ENCODE data around the gene TCOF1. TPM values are rescaled to one million over a fixed set of nuclear protein-coding genes. Genes with fewer than 3 reads are reported as not detected.

The TCOF1 gene
- total and polyA plus RNA-seq, 2 donors from 2014 or later = 12.2 to 23.5 TPM

DNA sequence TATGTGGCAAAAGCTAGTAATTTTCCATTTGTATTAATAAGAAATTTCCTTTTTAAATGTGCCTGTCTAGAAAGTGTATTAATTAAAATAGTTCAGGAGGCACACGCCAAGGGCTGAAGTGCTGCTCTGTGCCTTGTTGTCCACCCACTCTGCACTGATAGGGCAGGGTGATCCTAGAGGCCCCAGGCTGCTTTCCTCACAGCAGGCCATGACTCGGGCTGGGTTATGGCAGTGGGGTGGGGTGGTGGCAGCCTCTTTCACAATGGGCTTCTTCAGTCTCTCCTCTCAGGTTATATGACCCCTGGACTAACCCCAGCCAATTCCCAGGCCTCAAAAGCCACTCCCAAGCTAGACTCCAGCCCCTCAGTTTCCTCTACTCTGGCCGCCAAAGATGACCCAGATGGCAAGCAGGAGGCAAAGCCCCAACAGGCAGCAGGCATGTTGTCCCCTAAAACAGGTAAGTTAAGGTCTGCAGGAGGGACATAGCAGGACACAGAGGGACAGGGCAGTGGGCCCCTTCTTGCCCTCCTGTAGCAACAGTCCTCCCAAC is 35.7 kb downstream of the TCOF1 start:
- TF ChIP-seq, protein P1, sequence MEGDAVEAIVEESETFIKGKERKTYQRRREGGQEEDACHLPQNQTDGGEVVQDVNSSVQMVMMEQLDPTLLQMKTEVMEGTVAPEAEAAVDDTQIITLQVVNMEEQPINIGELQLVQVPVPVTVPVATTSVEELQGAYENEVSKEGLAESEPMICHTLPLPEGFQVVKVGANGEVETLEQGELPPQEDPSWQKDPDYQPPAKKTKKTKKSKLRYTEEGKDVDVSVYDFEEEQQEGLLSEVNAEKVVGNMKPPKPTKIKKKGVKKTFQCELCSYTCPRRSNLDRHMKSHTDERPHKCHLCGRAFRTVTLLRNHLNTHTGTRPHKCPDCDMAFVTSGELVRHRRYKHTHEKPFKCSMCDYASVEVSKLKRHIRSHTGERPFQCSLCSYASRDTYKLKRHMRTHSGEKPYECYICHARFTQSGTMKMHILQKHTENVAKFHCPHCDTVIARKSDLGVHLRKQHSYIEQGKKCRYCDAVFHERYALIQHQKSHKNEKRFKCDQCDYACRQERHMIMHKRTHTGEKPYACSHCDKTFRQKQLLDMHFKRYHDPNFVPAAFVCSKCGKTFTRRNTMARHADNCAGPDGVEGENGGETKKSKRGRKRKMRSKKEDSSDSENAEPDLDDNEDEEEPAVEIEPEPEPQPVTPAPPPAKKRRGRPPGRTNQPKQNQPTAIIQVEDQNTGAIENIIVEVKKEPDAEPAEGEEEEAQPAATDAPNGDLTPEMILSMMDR (IDR thresholded peaks at IDR 0.05; ENCODE audit: borderline replicate concordance, extremely low read depth, insufficient read depth) = no peak
- DNase-seq (no peak), FAIRE-seq (no peak)
- Histone ChIP-seq H3K27me3 (ENCODE audit: control insufficient read depth, insufficient read depth, low read length) (no peaks in the 10 kb centered on the region), H3K4me1 (ENCODE audit: control insufficient read depth in 2 of 3, insufficient read depth in 2 of 3, low read depth in 1 of 3, low read length in 3 of 3) (no peaks in the 10 kb centered on the region), H3K9ac (ENCODE audit: low read length in 3 of 3) (no peak overlapping the region), H3K4me3 (ENCODE audit: low read length in 3 of 3) (no peak overlapping the region), H3K9me3 (ENCODE audit: control insufficient read depth in 2 of 3, insufficient read depth in 1 of 3, low read length in 3 of 3) (no peaks in the 10 kb centered on the region), H3K27ac (ENCODE audit: low read depth in 2 of 2, low read length in 2 of 2) (no peak overlapping the region), H3K36me3 (ENCODE audit: control insufficient read depth in 2 of 3, insufficient read depth in 3 of 3, low read length in 3 of 3) (peaks cover 0 to 30% (median 24%) of the 10 kb centered on the region in 3 donors)
- intact Hi-C loops (cut with DNase I) = no loop called here

DNA sequence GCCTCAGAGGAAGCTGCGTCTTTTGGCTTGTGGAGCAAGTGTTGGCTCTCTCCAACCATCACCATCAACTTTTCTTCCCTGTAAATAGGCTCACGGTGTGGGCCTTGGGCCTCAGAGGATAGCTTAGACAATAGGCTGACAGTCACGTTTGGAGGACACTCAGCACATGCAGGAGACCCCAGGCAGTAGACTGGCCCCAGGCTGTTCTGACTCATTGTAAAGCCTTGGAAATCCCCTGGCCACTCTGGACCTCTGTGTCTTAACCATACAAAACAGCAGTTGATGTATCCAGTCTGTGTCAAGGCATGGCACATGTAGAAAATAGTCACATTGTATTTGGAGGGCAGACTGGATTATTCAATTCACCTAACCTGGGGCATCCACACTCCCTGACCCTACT is 36.6 kb downstream of the TCOF1 start:
- H3K36me3 ChIP-seq (ENCODE audit: control insufficient read depth in 2 of 3, insufficient read depth in 3 of 3, low read length in 3 of 3) = peaks cover 0 to 36% (median 31%) of the 10 kb centered on the region in 3 donors
- no peaks in the 10 kb centered on the region for H3K9me3 ChIP-seq (ENCODE audit: control insufficient read depth in 2 of 3, insufficient read depth in 1 of 3, low read length in 3 of 3)
- H3K27ac ChIP-seq (ENCODE audit: low read depth in 2 of 2, low read length in 2 of 2) = no peak overlapping the region
- FAIRE-seq (no peak), DNase-seq (no peak)
- no peak overlapping the region for H3K9ac ChIP-seq (ENCODE audit: low read length in 3 of 3)
- intact Hi-C loops (cut with DNase I) = no loop called here
- no peaks in the 10 kb centered on the region for H3K4me1 ChIP-seq (ENCODE audit: control insufficient read depth in 2 of 3, insufficient read depth in 2 of 3, low read depth in 1 of 3, low read length in 3 of 3)
- H3K27me3 ChIP-seq (ENCODE audit: control insufficient read depth, insufficient read depth, low read length) = no peaks in the 10 kb centered on the region
- H3K4me3 ChIP-seq (ENCODE audit: low read length in 3 of 3) = no peak overlapping the region
- TF ChIP-seq, protein P1 (IDR thresholded peaks at IDR 0.05; ENCODE audit: borderline replicate concordance, extremely low read depth, insufficient read depth) = no peak

GRCh38 chr5:150394912-150395687 is 37.6 kb downstream of the TCOF1 start:
- no peaks in the 10 kb centered on the region for H3K4me1 ChIP-seq (ENCODE audit: control insufficient read depth in 2 of 3, insufficient read depth in 2 of 3, low read depth in 1 of 3, low read length in 3 of 3)
- H3K9me3 ChIP-seq (ENCODE audit: control insufficient read depth in 2 of 3, insufficient read depth in 1 of 3, low read length in 3 of 3) = no peaks in the 10 kb centered on the region
- H3K4me3 ChIP-seq (ENCODE audit: low read length in 3 of 3) = no peak overlapping the region
- FAIRE-seq (no peak), DNase-seq (peak in 1 of 5 donors; percentile 71)
- H3K27me3 ChIP-seq (ENCODE audit: control insufficient read depth, insufficient read depth, low read length) = no peaks in the 10 kb centered on the region
- intact Hi-C loops (cut with DNase I) = no loop called here
- peaks cover 0 to 42% (median 35%) of the 10 kb centered on the region in 3 donors for H3K36me3 ChIP-seq (ENCODE audit: control insufficient read depth in 2 of 3, insufficient read depth in 3 of 3, low read length in 3 of 3)
- H3K9ac ChIP-seq (ENCODE audit: low read length in 3 of 3) = no peak overlapping the region
- TF ChIP-seq, protein P1 (IDR thresholded peaks at IDR 0.05; ENCODE audit: borderline replicate concordance, extremely low read depth, insufficient read depth) = no peak
- H3K27ac ChIP-seq (ENCODE audit: low read depth in 2 of 2, low read length in 2 of 2) = no peak overlapping the region
